GM18867 (cell line): ENCODE data around the gene PTX3.

ENCODE experiments used
- ATAC-seq: cut with Tn5 transposase; IDR thresholded peaks from one replicate; pipeline ENCODE4 v1.9.1; 2021; ENCODE audit warnings: mild to moderate bottlenecking, moderate library complexity; ENCODE audit not compliant: unreplicated experiment

The PTX3 gene

DNA sequence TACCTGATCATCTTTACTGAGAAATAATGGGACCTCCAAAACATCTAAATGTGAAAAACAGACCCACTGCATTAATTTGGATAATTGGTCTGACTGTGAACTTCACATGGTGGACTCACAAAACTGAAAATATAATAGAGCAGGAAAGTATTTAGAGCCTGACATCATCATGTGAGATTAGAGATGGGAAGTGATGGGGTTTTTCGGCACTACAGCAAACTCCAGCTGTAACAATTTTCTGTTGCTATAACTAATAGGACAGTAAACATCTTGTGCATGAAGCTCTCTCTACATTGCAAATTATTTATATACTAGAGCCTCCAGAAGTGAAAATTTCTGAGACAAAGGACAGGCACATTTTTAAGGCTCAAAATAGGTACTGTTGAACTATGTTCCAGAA is 34.4 kb downstream of the PTX3 start:
- ATAC-seq = no peak

DNA sequence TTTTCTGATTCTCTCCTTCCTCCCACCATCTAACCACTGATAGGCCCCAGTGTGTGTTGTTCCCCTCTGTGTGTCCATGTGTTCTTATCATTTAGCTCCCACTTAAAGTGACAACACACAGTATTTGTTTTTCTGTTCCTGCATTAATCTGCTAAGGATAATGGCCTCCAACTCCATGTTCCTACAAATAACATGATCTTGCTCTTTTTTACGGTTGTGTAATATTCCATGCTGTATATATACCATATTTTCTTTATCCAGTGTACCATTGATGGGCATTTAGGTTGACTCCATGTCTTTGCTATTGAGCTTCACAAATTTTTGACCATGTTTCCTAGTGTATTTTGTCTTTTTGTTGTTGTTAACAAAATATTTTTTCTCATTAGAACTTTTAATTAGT is 36.0 kb downstream of the PTX3 start:
- no peak for ATAC-seq

DNA sequence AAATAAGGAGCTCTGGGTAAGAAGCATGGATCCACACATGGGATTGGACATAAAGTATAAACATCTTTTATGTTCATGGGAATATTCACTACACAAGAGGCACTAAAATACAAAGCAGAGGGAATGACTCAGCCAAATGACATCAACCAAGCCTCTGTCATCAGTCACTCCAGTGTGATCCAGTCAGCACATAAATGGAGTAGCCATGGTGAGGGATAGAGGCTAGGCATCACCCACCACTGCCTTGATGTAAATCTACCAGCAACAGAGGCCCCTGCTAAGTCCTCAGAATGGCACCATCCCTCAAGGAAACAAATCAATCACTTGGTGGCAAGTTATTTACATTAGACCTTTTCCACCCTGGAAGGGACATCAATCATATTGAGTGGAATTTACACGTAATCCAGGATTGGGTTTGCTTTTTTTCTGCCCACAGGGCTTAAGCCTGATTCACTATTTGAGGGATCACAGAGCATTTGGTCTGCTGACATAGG is 39.3 kb downstream of the PTX3 start:
- ATAC-seq = no peak

DNA sequence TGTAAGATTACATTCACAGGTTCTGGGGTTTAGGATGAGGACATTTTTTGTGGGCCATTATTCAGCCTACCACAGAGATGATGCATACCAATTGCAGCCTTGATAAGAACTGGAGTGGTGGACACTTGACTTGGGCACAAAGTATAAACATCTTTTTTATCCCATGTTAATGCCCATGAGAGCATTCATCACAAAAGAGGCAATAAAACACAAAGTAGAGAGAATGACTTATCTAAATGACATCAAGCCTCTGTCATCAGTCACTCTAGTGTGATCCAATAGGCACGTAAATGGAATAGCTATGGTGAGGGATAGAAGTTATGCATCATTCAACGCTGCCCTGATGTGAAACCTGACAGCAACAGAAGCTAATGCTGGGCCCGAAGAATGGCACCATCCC is 40.8 kb downstream of the PTX3 start:
- no peak for ATAC-seq

DNA sequence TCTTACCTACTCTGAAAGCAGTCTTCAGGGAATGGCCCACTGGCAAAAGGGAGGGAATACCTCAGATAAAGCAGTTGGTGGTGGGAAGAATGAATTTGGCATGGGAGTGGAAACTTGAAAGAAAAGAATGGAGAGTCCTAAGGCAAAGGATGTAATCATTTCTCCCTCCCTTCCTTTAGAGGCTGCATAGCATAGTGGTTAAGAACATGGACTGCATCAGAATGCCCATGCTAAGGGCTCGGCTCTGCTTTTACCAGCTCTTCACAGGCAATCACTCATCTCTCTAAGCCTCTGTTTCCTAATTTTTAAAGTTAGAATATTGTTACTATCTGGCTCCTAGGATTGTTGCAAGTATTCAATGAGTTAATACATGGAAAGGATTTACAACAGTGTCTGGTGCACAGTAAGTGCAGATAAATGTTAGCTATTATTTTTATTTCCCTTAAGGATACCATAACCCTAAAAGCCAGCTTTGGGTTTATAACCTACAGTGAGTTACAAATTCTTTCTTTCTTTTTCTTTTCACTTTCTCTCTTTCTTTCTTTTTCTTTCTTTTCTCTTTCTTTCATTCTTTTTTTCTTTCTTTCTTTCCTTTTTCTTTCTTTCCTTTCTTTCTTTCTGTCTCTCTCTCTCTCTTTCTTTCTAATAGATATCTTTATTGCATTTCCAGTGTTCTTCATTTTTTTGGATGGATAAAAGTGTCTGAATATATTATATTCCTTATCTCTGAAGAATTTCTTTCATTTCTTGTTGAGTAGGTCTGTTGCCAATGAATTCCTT is 43.0 kb downstream of the PTX3 start:
- ATAC-seq = no peak

DNA sequence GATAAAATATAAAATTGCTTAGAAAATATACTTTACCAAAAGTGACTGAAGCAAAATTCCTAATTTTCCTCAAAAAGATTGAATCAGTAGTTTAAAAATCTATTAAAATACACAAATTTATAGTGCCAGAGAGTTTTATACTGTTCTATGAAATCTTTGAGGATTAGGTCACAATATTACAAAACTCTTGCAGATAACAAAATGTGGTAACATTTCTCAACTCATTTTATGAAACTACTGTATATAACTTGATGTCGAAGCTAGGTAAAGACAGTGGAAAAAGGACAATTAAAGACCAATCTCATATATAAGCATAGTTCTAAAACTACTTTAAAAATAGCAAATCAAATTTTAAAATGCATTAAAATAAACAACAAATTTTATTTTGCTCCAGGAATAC is 50.7 kb downstream of the PTX3 start:
- ATAC-seq = no peak

DNA sequence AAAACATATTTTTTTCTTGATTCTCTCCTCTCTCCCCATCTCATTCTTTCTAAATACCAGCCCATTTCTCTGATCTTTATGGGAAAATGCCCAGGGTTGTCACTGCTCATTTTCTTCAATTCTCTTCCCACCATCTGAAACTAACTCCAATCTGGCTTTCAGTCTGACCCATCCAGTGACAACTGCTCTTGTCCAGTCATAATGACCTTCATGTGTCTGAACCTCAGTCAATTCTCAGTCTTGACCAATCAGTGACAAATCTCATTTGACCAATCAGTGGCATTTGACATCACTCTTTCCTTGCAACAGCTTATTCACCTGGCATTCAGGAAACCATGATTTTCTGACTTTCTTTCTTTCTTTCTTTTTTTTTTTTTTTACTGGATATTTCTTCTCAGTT is 51.5 kb downstream of the PTX3 start:
- no peak for ATAC-seq

DNA sequence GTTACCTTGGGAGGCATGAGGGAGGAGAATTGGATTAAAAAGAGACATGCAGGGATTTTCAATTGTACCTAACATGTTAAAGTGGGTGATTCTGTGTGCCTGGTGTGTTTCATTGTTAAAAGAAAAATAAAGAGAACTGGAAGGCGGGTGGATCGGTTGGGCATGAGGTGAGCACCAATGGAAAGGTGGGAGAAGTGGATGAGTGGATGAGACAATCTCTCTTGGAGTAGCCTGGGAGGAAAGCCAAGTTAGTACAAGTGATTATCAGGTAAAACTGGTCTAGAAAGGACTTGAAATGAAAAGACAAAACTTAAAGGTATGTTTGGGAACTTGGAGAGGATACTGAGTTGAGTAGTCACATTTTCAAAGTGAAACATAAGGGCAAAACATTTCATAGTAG is 54.5 kb downstream of the PTX3 start:
- ATAC-seq = no peak
